HEK293 (cell line): ENCODE measurements around the gene ITGA5.

Experiments
- CTCF ChIP-seq: fragments of 450-650 bp; formaldehyde crosslinking; IDR thresholded peaks from 2 replicates; pipeline ENCODE4 v1.5.1; 2016; ENCODE audit warnings: missing biosample characterization, missing genetic modification characterization
- ZNF530 ChIP-seq: fragments of 450-650 bp; formaldehyde crosslinking; IDR thresholded peaks from 2 replicates; pipeline ENCODE4 v1.5.1; 2016; ENCODE audit warnings: low read depth, missing biosample characterization, missing genetic modification characterization

GRCh38 chr12:54416687-54417603, 2.1 kb downstream of the ITGA5 start:
- TF ChIP-seq ZNF530 (tag by site-specific recombination) (no peak), CTCF (tag by site-specific recombination) (no peak)
